HG03460 (cell line): ENCODE data around the gene MIEF1.
"Not testable (repeated sequence)": the region's sequence is repeated elsewhere in the genome, so short reads cannot be mapped to it uniquely, and the experiment has no call there.

Experiments
- ATAC-seq: cut with Tn5 transposase; IDR thresholded peaks from one replicate; pipeline ENCODE4 v1.9.1; 2021; ENCODE audit not compliant: unreplicated experiment

The MIEF1 gene

DNA sequence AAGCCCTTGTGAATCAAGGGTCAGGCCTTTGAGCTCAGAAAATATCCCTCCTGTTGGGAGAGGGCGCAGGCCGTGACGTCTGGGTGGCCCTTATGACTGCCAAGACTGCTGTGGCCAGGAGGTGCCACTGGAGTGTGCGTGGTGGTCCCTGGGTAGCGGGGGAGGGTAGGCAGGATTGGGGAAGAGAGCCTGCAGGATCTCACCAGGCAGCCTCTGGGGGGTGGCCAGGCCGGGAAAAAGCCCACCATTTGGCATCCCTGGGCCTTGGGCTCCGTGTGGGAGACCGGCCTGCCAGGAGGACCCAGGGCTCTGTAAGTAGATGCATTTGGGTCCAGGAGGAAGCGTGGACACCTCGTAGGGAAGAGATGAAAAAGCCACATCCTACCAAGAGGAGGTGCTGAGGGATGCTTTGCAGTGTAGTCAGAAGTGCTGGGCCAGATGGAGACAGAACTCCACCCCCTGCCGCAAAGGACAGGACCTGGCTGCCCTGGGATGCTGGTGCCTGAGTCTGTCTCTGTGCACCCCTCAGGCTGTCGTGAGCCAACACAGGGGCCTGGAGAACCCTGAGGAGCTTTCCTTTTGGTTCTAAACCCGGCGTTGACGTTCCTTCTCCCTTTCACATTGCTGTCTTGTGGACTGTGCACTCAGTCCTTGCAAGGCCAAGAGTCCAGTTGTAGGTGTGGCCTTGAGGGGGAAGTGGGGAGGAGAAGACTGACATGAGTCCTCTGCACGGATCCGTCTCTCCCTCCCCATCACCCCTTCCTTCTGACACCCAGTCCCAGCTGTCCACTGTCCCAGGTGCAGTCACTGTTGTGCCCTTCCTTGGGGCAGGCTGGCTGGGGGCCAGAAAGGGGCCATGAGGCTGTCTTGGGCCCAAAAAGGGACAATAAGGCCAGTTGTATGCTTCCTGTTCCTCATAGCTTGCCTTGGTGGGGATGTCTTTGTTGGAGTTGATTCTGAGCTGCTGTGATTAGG, 12.7 kb upstream of the MIEF1 start:
- ATAC-seq, result no peak

DNA sequence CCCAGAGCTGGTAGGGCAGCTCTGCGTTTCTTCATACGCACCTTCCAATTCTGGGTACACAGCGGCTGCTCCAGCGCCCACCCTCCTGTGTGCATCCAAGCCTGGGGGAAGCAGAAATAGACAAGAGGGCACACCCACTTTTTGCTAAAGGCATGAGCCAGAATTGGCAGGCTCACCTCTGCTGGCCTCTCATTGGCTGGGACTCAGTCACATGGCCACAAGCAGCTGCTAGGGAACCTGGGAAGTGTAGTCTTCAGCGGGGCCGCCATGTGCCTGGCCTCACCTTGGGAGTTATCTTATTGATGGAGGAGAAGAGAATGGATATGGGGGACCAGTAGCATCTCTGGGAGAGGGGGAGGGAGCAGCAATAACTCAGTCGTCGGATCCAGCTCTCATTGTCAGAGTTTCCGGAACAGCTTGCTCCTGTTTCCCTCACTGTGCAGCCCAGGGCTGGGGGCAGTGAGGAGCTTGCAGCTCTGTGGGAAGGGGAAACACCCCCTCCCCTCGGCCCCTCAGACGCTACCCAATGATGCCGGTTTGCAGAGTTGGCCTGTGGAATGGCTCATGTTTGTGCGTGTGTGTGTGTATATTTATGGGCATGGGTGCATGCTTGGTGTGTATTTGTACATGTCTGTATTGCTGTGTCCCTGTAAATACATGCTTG, 11.8 kb upstream of the MIEF1 start:
- ATAC-seq, result no peak

DNA sequence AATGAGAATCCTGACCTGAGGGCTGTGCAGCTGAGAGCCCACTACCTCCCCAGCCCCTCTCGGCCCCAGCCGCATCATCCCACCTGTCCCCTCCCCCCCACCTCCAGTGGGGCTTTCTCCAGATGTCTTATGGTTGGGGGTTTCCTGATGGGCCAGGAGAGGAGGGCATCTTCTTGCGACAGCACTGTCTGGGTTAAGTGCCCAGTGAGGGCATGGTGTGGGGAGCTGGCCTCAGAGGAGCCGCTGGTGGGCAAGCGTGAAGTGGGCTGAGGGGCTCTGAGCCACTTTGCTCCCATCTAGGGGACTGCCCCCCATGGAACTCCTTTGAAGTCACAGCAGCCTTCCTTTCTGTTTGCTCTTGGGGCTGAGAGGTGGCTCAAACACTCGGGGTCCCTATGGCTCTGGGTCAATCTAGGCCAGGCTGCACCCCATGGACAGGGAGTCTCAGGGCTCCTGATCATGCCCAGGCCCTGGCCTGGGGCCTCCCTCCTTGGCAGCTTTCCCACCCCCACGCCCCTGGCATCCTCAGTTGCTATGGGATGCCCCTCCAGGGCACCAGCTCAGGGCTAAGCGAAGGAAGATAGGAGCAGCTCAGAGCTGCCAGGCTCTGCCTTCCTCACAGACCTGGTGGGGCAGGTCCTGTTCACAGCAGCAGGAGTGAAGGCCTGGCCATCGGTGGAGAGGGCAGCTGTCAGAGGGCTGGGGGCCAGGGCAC, 11.0 kb upstream of the MIEF1 start:
- no peak for ATAC-seq

DNA sequence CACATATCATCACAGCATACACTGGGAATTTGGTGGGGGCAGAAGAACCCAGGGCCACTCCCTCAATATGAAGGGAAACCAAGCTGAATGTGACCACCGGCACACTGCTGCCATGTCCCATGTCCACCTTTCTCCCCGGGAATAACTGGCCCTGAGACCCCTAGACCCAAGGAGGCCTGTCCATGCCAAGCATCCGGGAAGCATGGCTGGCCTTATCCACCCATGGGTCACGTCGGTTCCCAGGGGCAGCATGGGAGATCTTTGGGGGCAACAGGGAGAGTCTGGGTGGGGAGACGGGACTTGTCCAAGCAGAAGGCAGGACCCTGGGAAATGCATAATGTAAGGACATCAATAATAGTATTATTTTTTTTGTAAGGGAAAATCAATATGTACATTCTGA, 10.4 kb upstream of the MIEF1 start:
- no peak for ATAC-seq

- no peak for ATAC-seq
Observed at GRCh38 chr22:39492186-39492585, 9.9 kb upstream of the MIEF1 start.

- ATAC-seq, result no peak
Observed at GRCh38 chr22:39493759-39494158, 8.3 kb upstream of the MIEF1 start.

DNA sequence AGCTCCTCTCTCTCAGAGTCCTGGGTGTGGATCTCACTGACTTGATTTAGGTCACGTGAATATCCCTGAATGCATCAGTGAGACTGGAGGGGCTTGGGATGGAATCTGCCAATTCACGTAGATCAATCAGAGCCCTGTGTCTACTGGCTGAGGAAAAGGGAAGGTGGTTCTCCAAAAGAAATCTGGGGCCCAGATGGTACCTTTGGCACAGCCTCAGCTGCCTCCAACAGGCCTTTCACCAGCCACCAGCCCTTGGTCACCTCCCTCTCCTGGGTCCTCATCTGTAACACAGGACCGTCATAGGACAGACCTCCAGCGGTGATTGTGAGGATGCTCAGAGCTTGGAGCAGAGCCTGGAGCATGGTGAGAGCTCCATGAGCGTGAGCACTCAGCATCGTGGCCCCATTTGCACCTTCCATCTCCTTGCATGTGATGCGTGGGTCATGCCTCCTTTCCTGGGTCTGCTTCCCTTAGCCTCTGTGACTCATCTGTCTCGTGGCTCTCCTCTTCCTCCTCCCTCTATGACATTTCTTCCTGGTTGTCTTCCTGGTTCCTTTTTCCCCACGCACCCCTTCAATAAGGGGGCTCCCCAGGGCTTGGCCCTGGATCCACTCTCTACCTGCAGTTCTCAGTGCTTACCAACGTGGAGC, 7.5 kb upstream of the MIEF1 start:
- ATAC-seq, result no peak

DNA sequence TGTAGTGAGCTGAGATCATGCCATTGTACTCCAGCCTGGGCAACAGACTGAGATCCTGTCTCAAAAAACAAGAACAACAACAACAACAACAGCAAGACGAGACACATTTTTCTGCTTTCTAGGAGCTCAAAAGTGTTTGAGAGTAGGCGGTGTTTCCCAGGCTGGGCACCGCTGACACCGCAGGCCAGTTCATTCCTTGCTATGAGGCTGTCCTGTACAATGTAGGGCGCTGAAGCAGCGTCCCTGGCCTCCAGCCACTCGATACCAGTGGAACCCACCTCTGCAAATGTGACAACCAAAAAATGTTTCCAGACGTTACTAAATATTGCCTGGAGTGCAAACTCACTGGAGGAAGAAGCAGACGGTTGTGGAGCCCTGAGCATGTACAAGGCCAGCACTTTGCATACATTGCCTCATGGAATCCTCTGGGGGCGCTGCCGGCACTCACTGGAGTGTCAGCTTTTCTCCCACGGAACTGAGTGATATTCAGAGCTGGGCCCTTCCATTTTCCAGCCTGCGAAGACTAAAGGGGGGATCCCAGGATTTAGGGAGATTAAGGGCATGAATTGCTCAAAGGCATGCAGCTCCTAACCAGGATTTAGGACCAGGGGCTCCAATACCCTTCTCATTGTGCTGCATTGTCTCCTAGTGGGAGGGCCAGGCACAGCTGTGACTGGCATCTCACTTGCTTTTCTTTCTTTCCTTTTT, 5.8 kb upstream of the MIEF1 start:
- no peak for ATAC-seq

DNA sequence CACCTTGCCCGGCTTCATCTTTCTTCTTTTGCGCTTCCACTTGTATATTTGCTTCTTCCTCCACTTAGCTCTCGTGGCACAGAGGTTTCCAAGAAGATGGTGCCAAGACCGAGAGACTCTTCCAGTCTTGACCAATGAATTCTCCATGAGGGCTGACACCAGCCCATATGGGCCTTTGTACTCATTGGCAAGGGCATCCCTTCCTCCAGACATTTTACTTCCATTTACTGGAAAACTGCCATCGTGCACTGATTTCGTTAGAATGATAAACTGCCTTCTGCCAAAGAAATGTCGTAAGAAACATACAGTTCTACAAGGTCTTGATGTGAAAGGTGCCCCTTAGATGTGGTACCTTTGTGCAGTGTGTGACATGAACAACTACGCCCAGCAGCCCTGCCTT, 4.7 kb upstream of the MIEF1 start:
- no peak for ATAC-seq

- no peak for ATAC-seq
Observed at GRCh38 chr22:39498368-39498767, 3.7 kb upstream of the MIEF1 start.

DNA sequence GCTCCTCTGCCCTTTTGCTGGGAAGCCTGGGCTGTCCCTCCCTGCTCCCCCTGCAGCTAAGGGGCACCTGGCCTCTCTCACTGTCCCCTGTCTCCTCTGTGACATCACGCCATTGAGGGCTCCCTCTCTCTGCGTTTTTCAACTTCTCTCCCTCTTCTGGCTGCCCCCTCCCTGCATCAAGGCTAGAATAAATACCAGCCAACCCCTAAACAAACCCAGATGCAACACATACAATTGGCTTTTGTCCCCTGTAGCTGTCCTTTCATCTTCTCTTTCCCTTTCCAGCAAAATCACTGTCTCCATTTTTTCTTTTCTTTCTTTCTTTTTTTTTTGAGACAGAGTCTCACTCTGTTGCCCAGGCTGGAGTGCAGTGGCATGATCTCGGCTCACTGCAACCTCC, 3.3 kb upstream of the MIEF1 start:
- ATAC-seq, result no peak

- ATAC-seq, result no peak
Observed at GRCh38 chr22:39500101-39500500, 2.0 kb upstream of the MIEF1 start.

DNA sequence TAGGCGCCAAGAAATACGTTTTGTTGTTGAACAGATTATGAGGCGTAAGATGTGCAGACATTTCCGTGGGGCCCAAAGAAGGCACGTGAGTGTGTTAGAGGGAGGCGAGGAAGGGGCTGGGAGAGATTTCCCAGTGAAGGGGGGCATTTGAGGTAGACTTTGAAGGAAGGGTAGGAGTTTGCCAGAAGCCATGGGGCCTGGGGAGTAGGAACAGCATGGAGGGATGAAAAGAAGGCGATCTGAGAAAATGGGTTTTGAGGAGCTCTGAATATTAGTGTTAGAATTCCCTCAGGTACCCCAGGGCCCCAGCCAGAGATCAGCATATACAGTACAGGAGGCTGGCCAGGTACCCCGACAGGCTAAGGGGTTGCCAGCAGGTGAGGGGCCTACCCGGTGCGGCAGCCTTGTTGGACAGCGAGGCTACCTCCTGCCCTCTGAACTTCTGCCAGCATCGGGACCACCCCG, 414 bp upstream of the MIEF1 start:
- no peak for ATAC-seq

GRCh38 chr22:39502789-39503409, 809 bp downstream of the MIEF1 start:
- no peak for ATAC-seq

GRCh38 chr22:39503630-39504029, 1.5 kb downstream of the MIEF1 start:
- no peak for ATAC-seq

- ATAC-seq, result no peak
Observed at GRCh38 chr22:39504071-39504470, 2.0 kb downstream of the MIEF1 start.

- not testable (repeated sequence) for ATAC-seq
Observed at GRCh38 chr22:39507021-39507420, 4.9 kb downstream of the MIEF1 start.

- ATAC-seq, result no peak
Observed at GRCh38 chr22:39508393-39508792, 6.3 kb downstream of the MIEF1 start.

DNA sequence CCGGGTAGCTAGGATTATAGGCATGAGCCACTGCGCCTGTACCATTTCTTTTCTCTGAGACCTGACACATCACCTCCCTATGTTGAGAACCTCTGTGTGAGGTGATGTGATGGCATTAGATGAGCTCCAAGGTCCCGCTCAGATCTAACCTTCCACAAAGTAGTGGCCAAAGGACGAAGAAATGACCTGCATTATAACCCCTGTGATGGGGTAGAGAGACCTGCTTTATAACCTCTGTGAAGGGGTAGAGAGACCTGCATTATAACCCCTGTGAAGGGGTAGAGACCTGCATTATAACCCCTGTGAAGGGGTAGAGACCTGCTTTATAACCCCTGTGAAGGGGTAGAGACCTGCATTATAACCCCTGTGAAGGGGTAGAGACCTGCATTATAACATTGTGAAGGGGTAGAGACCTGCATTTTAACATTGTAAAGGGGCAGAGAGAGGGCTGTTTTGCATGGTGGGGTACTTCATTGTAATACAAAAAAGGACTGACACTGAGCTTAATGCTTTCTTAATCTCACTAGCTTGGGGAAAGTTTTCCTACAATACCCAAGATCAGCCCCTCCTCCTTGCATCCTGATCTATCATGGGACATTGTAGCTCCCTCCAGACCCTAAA, 8.5 kb downstream of the MIEF1 start:
- ATAC-seq, result no peak

DNA sequence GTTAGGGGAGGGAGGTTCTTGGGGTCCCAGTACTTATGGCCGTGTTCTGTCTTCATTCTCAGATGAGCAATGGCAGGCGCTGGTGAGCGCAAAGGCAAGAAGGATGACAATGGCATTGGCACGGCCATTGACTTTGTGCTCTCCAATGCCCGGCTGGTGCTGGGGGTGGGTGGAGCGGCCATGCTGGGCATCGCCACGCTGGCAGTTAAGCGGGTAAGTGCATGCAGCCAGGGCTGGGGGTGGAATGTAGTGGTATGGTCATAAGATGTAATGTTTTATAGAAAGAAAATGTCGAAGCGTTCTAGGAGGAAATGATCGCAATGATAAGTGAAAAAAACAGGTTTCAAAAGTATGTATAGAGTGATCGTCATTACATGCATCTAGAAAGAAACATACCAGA, 9.1 kb downstream of the MIEF1 start:
- no peak for ATAC-seq
